Measurements from ENCODE around the gene COPE.

The COPE gene

GRCh38 chr19:18883526-18884304 lies 35.5 kb downstream of the COPE start:
- TF ChIP-seq, protein P1, sequence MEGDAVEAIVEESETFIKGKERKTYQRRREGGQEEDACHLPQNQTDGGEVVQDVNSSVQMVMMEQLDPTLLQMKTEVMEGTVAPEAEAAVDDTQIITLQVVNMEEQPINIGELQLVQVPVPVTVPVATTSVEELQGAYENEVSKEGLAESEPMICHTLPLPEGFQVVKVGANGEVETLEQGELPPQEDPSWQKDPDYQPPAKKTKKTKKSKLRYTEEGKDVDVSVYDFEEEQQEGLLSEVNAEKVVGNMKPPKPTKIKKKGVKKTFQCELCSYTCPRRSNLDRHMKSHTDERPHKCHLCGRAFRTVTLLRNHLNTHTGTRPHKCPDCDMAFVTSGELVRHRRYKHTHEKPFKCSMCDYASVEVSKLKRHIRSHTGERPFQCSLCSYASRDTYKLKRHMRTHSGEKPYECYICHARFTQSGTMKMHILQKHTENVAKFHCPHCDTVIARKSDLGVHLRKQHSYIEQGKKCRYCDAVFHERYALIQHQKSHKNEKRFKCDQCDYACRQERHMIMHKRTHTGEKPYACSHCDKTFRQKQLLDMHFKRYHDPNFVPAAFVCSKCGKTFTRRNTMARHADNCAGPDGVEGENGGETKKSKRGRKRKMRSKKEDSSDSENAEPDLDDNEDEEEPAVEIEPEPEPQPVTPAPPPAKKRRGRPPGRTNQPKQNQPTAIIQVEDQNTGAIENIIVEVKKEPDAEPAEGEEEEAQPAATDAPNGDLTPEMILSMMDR (IDR thresholded peaks at IDR 0.05; ENCODE audit: low read depth, low read length) = no peak
- no peak overlapping the region for H3K4me3 ChIP-seq (ENCODE audit: low read depth, low read length)

GRCh38 chr19:18881491-18881890 lies 37.7 kb downstream of the COPE start:
- H3K4me3 ChIP-seq (ENCODE audit: low read depth, low read length) = no peak overlapping the region
- TF ChIP-seq, protein P1 (IDR thresholded peaks at IDR 0.05; ENCODE audit: low read depth, low read length) = no peak

- TF ChIP-seq, protein P1 (IDR thresholded peaks at IDR 0.05; ENCODE audit: low read depth, low read length) = no peak
- no peak overlapping the region for H3K4me3 ChIP-seq (ENCODE audit: low read depth, low read length)
Measured at GRCh38 chr19:18879579-18880373, 39.4 kb downstream of the COPE start.

DNA sequence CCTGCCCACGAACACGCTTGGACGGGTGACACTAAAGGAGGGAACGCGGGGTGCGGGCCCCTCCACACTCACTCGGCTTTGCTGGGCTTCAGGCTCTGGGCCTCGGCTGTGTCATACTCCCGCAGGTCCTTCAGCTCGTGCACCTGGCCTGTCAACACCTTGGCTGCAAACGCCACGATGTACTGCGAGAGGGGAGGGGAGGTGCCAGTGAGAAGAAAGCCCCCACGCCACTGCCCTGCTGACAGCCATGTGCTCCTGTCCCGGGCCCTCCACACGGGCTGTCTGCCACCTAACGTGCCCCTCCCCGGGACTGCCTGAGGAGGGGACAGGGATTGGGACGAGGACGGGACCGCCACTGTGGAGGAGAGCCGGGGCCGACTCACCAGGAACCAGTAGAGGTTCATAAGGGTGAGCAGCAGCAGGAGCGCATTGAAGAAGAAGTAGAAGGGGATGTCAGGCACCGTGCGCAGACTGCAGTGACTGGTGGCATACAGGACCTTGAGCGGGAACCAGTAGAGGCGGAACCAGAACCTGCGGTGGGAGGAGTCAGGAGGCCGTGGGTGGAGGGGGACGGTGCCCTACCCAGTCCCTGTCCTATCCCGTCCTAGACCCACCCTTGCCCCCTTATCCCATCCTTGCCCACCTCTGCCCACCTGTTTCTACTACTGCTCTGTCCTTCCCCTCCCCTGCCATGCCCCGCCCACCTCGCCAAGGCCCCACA lies 40.2 kb downstream of the COPE start:
- TF ChIP-seq, protein P1 (IDR thresholded peaks at IDR 0.05; ENCODE audit: low read depth, low read length) = no peak
- H3K4me3 ChIP-seq (ENCODE audit: low read depth, low read length) = no peak overlapping the region

DNA sequence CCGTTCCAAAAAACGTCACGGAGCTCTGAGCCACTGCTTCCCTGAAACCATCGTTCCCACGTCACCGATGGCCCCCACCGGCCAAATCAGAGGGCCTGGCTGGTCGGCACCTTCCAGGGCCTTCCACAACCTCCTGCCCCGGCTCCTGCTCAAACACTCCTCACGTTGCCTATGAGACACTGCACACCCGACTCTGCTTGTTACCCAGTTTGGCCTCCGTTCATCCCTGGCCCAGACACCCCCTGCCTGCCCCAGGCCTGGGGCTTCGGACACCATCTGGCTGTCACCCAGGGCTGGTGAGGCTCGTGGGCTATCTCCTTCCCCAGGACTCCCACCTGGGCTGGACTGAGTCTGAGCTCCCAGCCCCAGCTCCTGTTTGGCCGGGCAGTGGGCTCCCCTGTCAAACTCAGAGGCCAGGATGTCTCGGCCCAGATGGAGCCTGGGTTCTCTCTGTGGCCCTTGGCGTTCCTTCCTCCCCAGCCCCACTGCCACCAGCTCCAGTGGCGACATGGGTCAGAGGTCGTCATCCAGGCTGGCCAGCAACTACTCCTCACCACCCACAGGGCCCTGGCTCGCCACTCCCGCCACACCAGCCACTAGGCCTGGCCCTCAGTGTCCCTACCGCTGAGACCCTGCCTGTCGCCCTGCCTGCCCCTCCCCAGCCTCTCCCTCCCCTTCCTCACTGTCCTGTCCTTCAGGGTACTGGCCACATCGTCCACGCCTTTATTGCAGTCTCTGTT lies 41.0 kb downstream of the COPE start:
- H3K4me3 ChIP-seq (ENCODE audit: low read depth, low read length) = no peak overlapping the region
- TF ChIP-seq, protein P1 (IDR thresholded peaks at IDR 0.05; ENCODE audit: low read depth, low read length) = no peak

DNA sequence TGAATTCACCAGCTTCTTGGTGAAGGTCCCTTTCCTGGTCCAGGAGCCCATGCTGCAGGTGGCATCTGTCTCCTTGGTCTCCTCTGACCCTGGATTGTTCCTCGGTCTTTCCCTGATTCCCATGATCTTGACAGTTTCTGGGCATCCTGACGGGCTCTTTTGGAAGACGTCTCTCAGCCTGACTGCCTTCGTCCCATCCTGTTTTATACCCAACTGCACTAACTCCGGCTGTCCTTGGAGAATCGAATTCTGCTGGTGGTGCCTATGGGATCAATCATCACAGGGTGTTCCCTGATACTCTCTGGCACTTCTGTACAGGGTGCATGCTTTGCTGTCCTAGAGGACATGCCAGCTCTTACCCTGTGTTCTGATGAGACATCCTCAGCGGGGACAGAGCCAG lies 42.3 kb downstream of the COPE start:
- no peak overlapping the region for H3K4me3 ChIP-seq (ENCODE audit: low read depth, low read length)
- TF ChIP-seq, protein P1 (IDR thresholded peaks at IDR 0.05; ENCODE audit: low read depth, low read length) = no peak

All from WI38 (cell line).